DMS114 treated with DMSO at 0.1 percent for 48 hours (cell line): ENCODE results near the gene LENG1.
"Not testable (repeated sequence)": the region's sequence is repeated elsewhere in the genome, so short reads cannot be mapped to it uniquely, and the experiment has no call there.

ENCODE experiments used
- DNase-seq: peaks from one replicate; lab custom pipeline; 2025; ENCODE audit not compliant: unreplicated experiment; lab: John Stamatoyannopoulos, UW

Gene LENG1

GRCh38 chr19:54189735-54190502 lies 30.4 kb upstream of the LENG1 start:
- DNase-seq: peak; percentile 100

DNA sequence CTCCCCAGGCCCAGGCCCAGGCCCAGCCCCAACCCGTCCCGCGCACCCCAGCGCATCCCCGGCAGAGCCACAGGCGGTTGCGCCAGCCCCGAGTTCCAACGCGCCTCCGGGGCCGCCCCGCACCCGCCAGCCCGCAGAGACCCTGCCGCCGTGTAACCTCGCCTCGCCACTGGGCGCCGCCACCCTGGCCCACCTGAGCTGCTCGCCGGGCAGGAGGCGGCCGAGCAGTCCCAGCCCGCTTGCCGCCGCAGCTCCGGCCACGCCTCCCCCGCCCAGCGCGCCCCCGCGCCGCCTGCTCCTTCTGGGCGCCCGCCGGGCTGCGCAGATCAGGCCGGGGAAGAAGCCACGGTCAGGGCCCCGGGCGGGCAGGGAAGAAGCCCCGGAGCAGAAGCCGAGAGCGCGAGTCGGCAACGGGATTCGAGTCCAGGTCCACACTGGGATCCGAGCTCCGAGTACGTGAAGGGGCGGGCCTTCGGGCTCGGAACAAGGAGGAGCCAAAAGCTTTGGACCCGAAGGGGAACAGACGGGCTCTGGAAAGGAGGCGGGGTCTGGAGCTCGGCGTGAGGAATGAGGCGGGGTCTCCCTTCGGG lies 29.7 kb upstream of the LENG1 start, which contains the start of gene MBOAT7:
Gene MBOAT7 (minus strand): TSS at position 436 of the 590 bp plus-strand sequence. CDS start 1,072 bp downstream, outside the sequence.
- DNase-seq: no peak

- DNase-seq: no peak
Measured at GRCh38 chr19:54188215-54188871, 28.8 kb upstream of the LENG1 start.

DNA sequence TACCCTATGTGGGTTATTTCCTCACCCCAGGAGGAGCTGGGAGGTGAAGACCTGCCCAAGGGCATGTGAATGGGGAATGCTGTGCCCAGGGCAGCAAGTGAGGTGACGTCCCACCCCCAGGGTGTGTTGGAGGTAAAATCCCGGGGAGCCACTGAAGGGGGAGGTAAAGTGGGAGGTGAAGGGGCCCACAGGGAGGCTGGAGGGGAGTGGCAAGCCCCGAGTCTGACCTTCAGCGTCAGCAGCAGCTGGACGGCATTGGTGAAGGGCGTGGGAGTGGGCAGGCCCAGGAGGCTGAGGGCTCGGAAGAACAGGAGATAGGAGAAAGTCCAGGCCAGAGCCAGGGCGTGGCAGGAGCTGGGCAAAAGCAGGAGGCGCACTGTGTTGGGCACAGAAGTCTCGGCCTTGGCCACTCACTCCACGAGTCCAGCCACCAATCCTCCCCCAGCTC lies 27.4 kb upstream of the LENG1 start:
- DNase-seq: no peak

- no peak for DNase-seq
Measured at GRCh38 chr19:54186351-54186750, 26.8 kb upstream of the LENG1 start.

DNA sequence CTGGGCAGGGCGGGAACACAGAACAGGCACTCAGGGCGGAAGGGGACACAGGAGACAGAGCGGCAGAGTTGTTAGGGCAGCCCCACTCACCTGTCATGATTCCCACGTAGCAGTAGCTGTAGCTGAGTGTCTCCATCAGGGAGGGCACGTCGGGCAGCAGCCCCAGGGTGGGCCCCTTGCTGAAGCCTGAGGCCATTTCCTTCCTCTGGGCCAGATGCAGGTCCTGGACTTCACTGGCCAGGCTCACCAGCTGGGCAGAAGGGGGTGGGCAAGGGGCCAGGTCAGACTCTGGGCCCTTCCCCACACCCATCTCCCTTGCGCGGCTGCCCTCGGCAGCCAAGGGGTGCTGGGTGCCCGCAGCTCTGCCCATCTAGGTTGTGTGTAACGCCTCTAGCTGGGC lies 23.9 kb upstream of the LENG1 start:
- DNase-seq: no peak

DNA sequence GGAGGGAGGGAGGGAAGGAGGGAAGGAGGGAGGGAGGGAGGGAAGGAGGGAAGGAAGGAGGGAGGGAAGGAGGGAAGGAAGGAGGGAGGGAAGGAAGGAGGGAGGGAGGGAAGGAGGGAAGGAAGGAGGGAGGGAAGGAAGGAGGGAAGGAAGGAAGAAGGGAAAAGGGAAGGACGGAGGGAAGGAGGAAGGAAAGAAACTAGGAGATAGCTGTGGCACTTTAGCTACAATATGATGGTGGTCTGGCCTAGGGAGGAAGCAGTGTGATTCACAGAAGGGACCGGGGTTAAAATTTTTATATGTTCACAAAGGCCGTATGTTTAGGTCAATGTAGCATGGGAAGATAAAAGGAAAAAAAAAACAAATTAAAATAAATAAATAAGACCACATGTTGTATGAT lies 22.4 kb upstream of the LENG1 start:
- DNase-seq: not testable (repeated sequence)

- DNase-seq: no peak
Measured at GRCh38 chr19:54180691-54181091, 21.2 kb upstream of the LENG1 start.

GRCh38 chr19:54179921-54180461 lies 20.5 kb upstream of the LENG1 start:
- peak; percentile 68 for DNase-seq

- DNase-seq: no peak
Measured at GRCh38 chr19:54179262-54179852, 19.8 kb upstream of the LENG1 start.

- DNase-seq: no peak
Measured at GRCh38 chr19:54178581-54179261, 19.2 kb upstream of the LENG1 start.

DNA sequence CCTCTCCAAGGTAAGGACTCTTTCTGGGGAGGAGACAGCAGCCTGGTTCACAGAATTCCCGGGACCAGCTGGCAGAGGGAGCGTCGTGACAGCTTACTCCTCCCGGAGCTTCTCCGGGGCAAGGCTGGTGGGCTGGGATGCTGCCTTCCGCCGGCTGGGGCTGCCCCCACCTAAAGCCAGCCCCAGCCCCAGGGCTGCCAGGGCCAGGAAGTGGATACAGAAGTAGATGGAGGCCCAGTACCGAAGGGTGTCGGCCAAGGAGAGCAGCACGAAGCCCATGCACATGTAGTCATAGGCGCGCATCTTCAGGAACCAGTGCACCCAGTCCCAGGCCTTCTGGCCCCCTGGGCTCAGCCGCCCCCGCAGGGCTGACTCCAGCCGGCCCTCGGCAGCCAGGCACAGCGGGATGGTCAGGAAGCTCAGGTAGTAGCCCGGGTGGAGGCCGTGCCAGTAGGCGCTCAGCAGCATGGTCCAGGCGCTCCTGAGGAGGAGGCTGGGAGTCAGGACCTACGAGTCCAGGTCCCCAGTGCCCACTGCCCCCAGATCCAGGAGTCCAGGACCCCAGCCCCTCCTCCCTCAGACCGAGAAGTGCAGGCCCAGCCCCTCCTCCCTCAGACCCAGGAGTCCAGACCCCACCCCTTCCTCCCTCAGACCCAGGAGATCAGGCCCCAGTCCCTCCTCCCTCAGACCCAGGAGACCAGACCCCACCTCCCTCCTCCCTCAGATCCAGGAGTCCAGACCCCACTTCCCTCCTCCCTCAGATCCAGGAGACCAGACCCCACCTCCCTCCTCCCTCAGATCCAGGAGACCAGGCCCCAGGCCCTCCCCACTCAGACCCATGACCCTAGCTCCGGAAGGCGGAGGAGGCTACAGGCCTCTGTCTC lies 14.7 kb upstream of the LENG1 start:
- DNase-seq: no peak

- no peak for DNase-seq
Measured at GRCh38 chr19:54173359-54173699, 13.8 kb upstream of the LENG1 start.

GRCh38 chr19:54172471-54173358 lies 13.2 kb upstream of the LENG1 start, which contains the start of gene TMC4:
Gene TMC4, minus strand, starts transcription at chr19:54173160. Its CDS starts 43 bp downstream, at chr19:54173117.
- DNase-seq: no peak

DNA sequence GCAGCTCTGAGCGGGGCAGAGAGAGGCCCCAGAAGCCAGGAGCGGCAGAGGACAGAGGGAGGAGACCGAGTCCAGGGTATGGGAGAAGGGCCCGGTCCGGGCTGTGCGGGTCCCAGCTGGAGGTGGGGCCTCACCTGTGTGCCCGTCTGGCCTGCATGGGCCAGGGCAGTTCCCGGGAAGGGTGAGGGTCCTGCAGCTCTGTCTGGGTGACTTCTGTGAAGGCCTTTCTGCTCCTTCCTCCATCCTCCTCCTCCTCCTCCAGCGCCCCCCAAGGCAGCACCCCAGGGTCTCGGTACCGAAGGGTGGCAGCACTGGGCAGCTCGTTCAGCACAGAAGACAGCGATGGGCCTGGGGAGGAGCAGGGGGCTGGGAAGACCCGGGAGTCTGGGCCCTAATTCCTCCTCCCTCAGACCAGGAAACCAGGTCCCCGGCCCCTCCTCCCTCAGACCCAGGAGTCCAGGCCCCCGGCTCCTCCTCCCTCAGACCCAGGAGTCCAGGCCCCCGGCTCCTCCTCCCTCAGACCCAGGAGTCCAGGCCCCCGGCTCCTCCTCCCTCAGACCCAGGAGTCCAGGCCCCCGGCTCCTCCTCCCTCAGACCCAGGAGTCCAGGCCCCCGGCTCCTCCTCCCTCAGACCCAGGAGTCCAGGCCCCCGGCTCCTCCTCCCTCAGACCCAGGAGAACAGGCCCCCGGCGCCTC lies 12.4 kb upstream of the LENG1 start:
- not testable (repeated sequence) for DNase-seq

DNA sequence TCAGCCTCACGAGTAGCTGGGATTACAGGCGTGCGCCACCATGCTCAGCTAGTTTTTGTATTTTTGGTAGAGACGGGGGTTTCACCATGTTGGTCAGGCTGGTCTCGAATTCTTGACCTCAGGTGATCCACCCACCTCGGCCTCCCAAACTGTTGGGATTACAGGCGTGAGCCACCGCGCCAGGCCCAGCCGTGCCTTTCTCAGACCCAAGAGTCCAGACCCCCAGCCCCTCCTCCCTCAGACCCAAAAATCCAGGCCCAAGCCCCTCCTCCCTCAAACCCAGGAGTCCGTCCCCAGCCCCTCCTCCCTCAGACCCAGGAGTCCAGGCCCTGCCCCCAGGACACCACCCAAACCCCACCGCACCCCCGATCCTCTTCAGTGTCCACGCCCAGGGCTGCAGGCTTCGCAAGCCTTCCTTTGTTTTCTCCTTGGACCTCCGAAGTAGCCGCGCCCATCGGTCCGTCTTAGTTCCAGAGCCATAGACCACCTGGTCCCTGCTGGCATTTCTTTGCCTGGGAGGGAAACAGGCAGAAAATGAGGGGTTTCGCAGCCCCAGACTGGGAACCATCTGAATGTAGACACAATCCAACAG lies 9.7 kb upstream of the LENG1 start:
- no peak for DNase-seq

- DNase-seq: peak; percentile 87
Measured at GRCh38 chr19:54168174-54168917, 8.8 kb upstream of the LENG1 start.
